GM12878 (cell line): ENCODE measurements around the gene CHRND. TPM values are rescaled to one million over a fixed set of nuclear protein-coding genes. Genes with fewer than 3 reads are reported as not detected.
A peak's percentile ranks its signal among the peaks of the same experiment; 100 is the strongest.

ENCODE experiments used
- ATAC-seq: fragments of 200-7000 bp; cut with Tn5 transposase; 3 replicates; pipeline ENCODE4 v1.9.1; 2020; ENCODE audit warnings: mild to moderate bottlenecking, moderate library complexity
- BruUV-seq: library from RNA; stranded (reverse); fragments of 400-500 nt; replicated peaks from 2 replicates; lab custom pipeline; 2021; lab: Mats Ljungman, UMichigan
- CTCF ChIA-PET: fragments of 300-600 bp; sonication (Branson Sonifier 250); formaldehyde crosslinking; extraction: SDS; loops from one replicate; lab custom pipeline; 2021; ENCODE audit warnings: inconsistent platforms; lab: Yijun Ruan, JAX
- POLR2A ChIA-PET: fragments of 350-600 bp; formaldehyde crosslinking; extraction: SDS; loops from one replicate; lab custom pipeline; 2021; ENCODE audit warnings: inconsistent platforms; lab: Charles Lee
- RAD21 ChIA-PET: fragments of 300-600 bp; sonication (Branson Sonifier 250); formaldehyde crosslinking; loops from one replicate; lab custom pipeline; 2023; ENCODE audit warnings: antibody characterized with exemption; ENCODE audit not compliant: unreplicated experiment; lab: Charles Lee
- SMC1A ChIA-PET: fragments of 300-600 bp; sonication (Branson Sonifier 250); formaldehyde crosslinking; loops from one replicate; lab custom pipeline; 2023; ENCODE audit not compliant: unreplicated experiment, uncharacterized antibody; lab: Charles Lee
- DNase-seq: peaks from one replicate; pipeline ENCODE4 v3.0.0-alpha.2; 2011; ENCODE audit warnings: low read depth, low spot score
- FAIRE-seq: peaks from 3 replicates; lab custom pipeline; 2011; peaks lifted over from hg19 to GRCh38; lab: Jason Lieb, UNC
- H2AFZ ChIP-seq: 2 replicates; pipeline ENCODE4 v1.6.0; 2011; ENCODE audit warnings: low read depth, low read length, control low read depth; ENCODE audit not compliant: control insufficient read depth
- H3K27ac ChIP-seq: 2 replicates; pipeline ENCODE4 v1.5.1; 2011; ENCODE audit warnings: control low read depth; ENCODE audit not compliant: control insufficient read depth, insufficient read depth
- H3K27me3 ChIP-seq, 2 experiments: replicated peaks in 1 of 2; 2 replicates each; pipeline versions ENCODE4 v1.6.0 to v1.6.1; 2011; ENCODE audit warnings: low read length in 1 of 2; ENCODE audit not compliant: control insufficient read depth in 2 of 2, insufficient read depth in 2 of 2
- H3K36me3 ChIP-seq, 2 experiments: 2 replicates each; pipeline ENCODE4 v1.5.1; 2011; ENCODE audit warnings: low read length in 1 of 2; ENCODE audit not compliant: control insufficient read depth in 2 of 2, insufficient read depth in 2 of 2
- H3K4me1 ChIP-seq: 2 replicates; pipeline ENCODE4 v1.6.1; 2011; ENCODE audit warnings: mild to moderate bottlenecking, low read length, moderate library complexity, mixed read lengths; ENCODE audit not compliant: control insufficient read depth, insufficient read depth
- H3K4me2 ChIP-seq: 2 replicates; pipeline ENCODE4 v1.6.0; 2011; ENCODE audit warnings: control low read depth; ENCODE audit not compliant: control insufficient read depth, insufficient read depth
- H3K4me3 ChIP-seq: fragments of 200-600 bp; sonication (generic); 2 replicates; pipeline ENCODE4 v1.5.1; 2016
- H3K79me2 ChIP-seq: 2 replicates; pipeline ENCODE4 v1.6.0; 2011; ENCODE audit warnings: low read length; ENCODE audit not compliant: control insufficient read depth, insufficient read depth
- H3K9ac ChIP-seq: 2 replicates; pipeline ENCODE4 v1.8.0; 2011; ENCODE audit warnings: low read length, control low read depth, mixed read lengths; ENCODE audit not compliant: control insufficient read depth, insufficient read depth
- H3K9me3 ChIP-seq: replicated peaks from 3 replicates; pipeline ENCODE4 v1.5.1; 2011; ENCODE audit warnings: mild to moderate bottlenecking, low read length; ENCODE audit not compliant: control insufficient read depth, insufficient read depth
- H4K20me1 ChIP-seq: 2 replicates; pipeline ENCODE4 v1.6.0; 2011; ENCODE audit not compliant: control insufficient read depth, insufficient read depth
- BCLAF1 ChIP-seq: fragments of 450-650 bp; IDR thresholded peaks from 2 replicates; pipeline ENCODE4 v1.6.1; 2017; ENCODE audit warnings: antibody characterized with exemption, mild to moderate bottlenecking, moderate library complexity
- BMI1 ChIP-seq: fragments of 450-650 bp; IDR thresholded peaks from 2 replicates; pipeline ENCODE4 v1.6.1; 2016; ENCODE audit warnings: mild to moderate bottlenecking, moderate library complexity, borderline replicate concordance
- IKZF2 ChIP-seq, 2 experiments: fragments of 450-650 bp; IDR thresholded peaks; 2 replicates each; pipeline ENCODE4 v1.6.1; 2017; ENCODE audit warnings: mild to moderate bottlenecking in 2 of 2, moderate library complexity in 2 of 2
- IRF3 ChIP-seq: fragments of 450-650 bp; IDR thresholded peaks from 2 replicates; pipeline ENCODE4 v1.6.1; 2014; ENCODE audit warnings: mild to moderate bottlenecking
- LARP7 ChIP-seq: fragments of 450-650 bp; IDR thresholded peaks from 2 replicates; pipeline ENCODE4 v1.6.1; 2017; ENCODE audit warnings: mild to moderate bottlenecking
- MEF2A ChIP-seq: IDR thresholded peaks from 2 replicates; pipeline ENCODE4 v1.6.1; 2011; ENCODE audit warnings: low read depth, mild to moderate bottlenecking, low read length, moderate library complexity; ENCODE audit not compliant: insufficient read depth
- MTA3 ChIP-seq: IDR thresholded peaks from 2 replicates; pipeline ENCODE4 v1.6.1; 2012; ENCODE audit warnings: low read length, inconsistent platforms, borderline replicate concordance
- NFYB ChIP-seq: IDR thresholded peaks from 2 replicates; pipeline ENCODE4 v1.6.1; 2011; ENCODE audit warnings: low read depth, mild to moderate bottlenecking, low read length, improper control_type of control experiment, moderate library complexity; ENCODE audit not compliant: insufficient read depth
- RELA ChIP-seq: fragments of 450-650 bp; IDR thresholded peaks from 2 replicates; pipeline ENCODE4 v1.8.0; 2014; ENCODE audit warnings: borderline replicate concordance; ENCODE audit not compliant: partially characterized antibody
- SP1 ChIP-seq: IDR thresholded peaks from one replicate; pipeline ENCODE4 v1.6.1; 2011; ENCODE audit warnings: low read depth, low read length
- TCF12 ChIP-seq: IDR thresholded peaks from 2 replicates; pipeline ENCODE4 v1.6.1; 2011; ENCODE audit warnings: low read depth, mild to moderate bottlenecking, low read length
- TCF7 ChIP-seq: IDR thresholded peaks from 2 replicates; pipeline ENCODE4 v1.6.1; 2014; ENCODE audit warnings: antibody characterized with exemption, borderline replicate concordance
- WRNIP1 ChIP-seq: IDR thresholded peaks from 2 replicates; pipeline ENCODE4 v1.6.1; 2011; ENCODE audit warnings: low read depth, low read length, improper control_type of control experiment, borderline replicate concordance
- ZNF384 ChIP-seq: IDR thresholded peaks from 2 replicates; pipeline ENCODE4 v1.6.1; 2012; ENCODE audit warnings: low read depth, mild to moderate bottlenecking, low read length, improper control_type of control experiment, borderline replicate concordance
- WGBS: methylation state at CpG from one replicate; pipeline ENCODE4 v1.1.6; 2016; ENCODE audit warnings: low lambda C conversion rate; ENCODE audit not compliant: insufficient replicate concordance, insufficient coverage; ENCODE audit errors: missing lambda C conversion rate; 5-methylcytosine and 5-hydroxymethylcytosine counted together
- in situ Hi-C: fragments of 300-500 bp; cut with MboI; formaldehyde crosslinking; loops from 9 replicates; pipeline ENCODE4 v1.14.3; 2018; ENCODE audit warnings: mixed read lengths
- intact Hi-C: fragments of 100-400 bp; cut with micrococcal nuclease; formaldehyde crosslinking; loops from one replicate; pipeline ENCODE4 v1.14.2; 2022; ENCODE audit not compliant: unreplicated experiment
- polyA plus RNA-seq, 11 experiments: library from polyadenylated mRNA; depleted of rRNA in 4 of 11; unstranded in 6 of 11; stranded (reverse) in 5 of 11; fragments of >200 nt; fragmentation: Nextera tagmentation in 4 of 11; fragmentation: Illumina TruSeq in 1 of 11; extraction: Ambion mirVana in 4 of 11; extraction: Trizol in 1 of 11; gene quantifications; 1 replicate in 1 of 11; 2 replicates in 10 of 11; pipeline versions ENCODE4 v1.2.1 to v1.2.3, GENCODE V29; 2011 to 2016; ENCODE audit warnings: inconsistent platforms in 2 of 11, missing spikeins in 2 of 11, low read depth in 1 of 11
- total RNA-seq, 4 experiments: library from RNA; depleted of rRNA in 3 of 4; stranded (reverse); fragments of >200 nt in 3 of 4; fragmentation: Illumina TruSeq in 1 of 4; extraction: Trizol in 1 of 4; gene quantifications; 2 replicates each; pipeline versions ENCODE4 v1.2.1 to v1.2.3, GENCODE V29; 2013 to 2021
- TF ChIP-seq, protein P1 (sequence below): IDR thresholded peaks from 2 replicates; pipeline ENCODE4 v1.6.1; 2011; ENCODE audit warnings: low read depth, low read length, improper control_type of control experiment, borderline replicate concordance
- TF ChIP-seq, protein P2 (sequence below): IDR thresholded peaks from 2 replicates; pipeline ENCODE4 v1.6.1; 2012; ENCODE audit warnings: low read depth, low read length, improper control_type of control experiment

Gene CHRND
- total and polyA plus RNA-seq, 10 of the 15 experiments (the other 5 are each of a cell fraction or from before 2014, with no cell fraction given) = not detected

DNA sequence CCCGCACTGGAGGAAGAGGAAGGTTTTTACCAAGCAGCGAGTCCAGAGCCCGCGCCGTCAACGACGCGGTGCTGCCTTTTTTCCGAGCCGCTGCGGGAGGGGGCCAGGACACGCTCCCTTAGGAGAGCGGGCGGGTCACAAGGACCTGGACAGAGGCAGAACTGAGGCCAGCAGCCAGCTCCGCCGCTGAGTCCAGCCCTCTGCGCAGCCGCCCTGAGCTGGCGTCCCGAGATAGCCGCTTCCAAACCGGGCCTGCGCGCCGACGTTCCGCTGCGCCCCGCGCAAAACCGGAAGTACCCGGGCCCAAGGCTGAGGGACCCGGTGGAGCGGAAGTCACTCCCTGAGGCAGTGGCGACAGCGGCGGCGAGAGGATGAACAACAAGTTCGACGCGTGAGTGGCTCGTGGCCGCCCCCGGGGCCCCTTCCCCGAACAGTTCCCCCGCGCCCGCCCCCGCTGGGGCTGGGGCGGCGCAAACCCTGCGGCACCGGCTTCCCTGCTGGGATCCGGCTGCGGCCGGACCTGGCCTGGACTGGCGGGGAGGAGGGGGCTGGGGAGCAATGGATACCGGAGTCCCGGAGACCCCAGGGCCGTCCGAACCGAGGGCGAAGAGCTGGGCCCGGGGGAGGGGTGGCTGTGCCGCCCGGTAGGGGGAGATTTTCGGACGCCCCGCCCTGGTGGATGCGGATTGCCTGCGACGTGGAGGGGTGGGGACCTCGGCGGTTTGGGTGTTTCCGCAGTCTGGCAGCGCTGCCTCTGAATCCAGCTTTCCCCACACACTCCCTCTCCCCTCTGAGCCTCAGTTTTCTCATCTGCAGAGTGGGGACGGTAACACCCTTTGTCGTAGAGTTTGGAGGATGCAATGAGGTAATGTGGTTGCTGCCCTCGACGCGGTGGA lies 24.6 kb downstream of the CHRND start, which contains the start of the genes EIF4E2 and TIGD1 (continued):
- TF ChIP-seq TCF12 (peak; percentile 57; the same call in 1 of the 2 replicates), IRF3 (no peak), SP1 (no peak), NFYB (peak; percentile 22; the same call in 1 of the 2 replicates), LARP7 (peak; percentile 84)

- WGBS = 2% methylated on average over 7 of the region's 7 CpGs
- Histone ChIP-seq H3K4me3 (peak overlapping the region; percentile 85), H3K9me3 (no peaks in the 10 kb centered on the region; the same call in 2 of the 3 replicates), H3K27me3 (no peaks in the 10 kb centered on the region), H3K4me2 (peak overlapping the region; percentile 91), H3K27ac (peak overlapping the region; percentile 97), H3K9ac (peak overlapping the region; percentile 99), H4K20me1 (0 out of 2 replicates have a peak, but pooled peaks cover 3% of the 10 kb centered on the region), H2AFZ (peak overlapping the region; percentile 91), H3K36me3 (peaks cover 0 to 2% of the 10 kb centered on the region in 2 experiments; a peak in 1 of 4 replicates), H3K79me2 (peaks cover 59% of the 10 kb centered on the region), H3K4me1 (no peaks in the 10 kb centered on the region; the same call in 1 of the 2 replicates)
- BruUV-seq = no TSS peak
- no peak for DNase-seq
- in situ Hi-C loops = no loop called here
- ChIA-PET RAD21 (no interaction called here), CTCF (no interaction called here), SMC1A (no interaction called here), POLR2A (no interaction called here)
- intact Hi-C loops = no loop called here
- FAIRE-seq = no peak
- ATAC-seq = no peak
- TF ChIP-seq IKZF2 (IDR thresholded peaks at IDR 0.05) (0 out of 4 replicates have a peak, but pooled peaks of 1 of the 2 experiments have one; percentile 7), BMI1 (no peak), MTA3 (no peak), MEF2A (no peak), WRNIP1 (0 out of 2 replicates have a peak, but pooled peaks have one; percentile 10), ZNF384 (no peak), BCLAF1 (no peak), TCF7 (no peak), RELA (no peak)
- TF ChIP-seq, protein P1, sequence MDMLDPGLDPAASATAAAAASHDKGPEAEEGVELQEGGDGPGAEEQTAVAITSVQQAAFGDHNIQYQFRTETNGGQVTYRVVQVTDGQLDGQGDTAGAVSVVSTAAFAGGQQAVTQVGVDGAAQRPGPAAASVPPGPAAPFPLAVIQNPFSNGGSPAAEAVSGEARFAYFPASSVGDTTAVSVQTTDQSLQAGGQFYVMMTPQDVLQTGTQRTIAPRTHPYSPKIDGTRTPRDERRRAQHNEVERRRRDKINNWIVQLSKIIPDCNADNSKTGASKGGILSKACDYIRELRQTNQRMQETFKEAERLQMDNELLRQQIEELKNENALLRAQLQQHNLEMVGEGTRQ = no peak
- TF ChIP-seq, protein P2, sequence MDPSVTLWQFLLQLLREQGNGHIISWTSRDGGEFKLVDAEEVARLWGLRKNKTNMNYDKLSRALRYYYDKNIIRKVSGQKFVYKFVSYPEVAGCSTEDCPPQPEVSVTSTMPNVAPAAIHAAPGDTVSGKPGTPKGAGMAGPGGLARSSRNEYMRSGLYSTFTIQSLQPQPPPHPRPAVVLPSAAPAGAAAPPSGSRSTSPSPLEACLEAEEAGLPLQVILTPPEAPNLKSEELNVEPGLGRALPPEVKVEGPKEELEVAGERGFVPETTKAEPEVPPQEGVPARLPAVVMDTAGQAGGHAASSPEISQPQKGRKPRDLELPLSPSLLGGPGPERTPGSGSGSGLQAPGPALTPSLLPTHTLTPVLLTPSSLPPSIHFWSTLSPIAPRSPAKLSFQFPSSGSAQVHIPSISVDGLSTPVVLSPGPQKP = no peak
Observed at GRCh38 chr2:232551250-232551638, 25.3 kb downstream of the CHRND start.
